ENCODE results near the gene TSPAN5.

GRCh38 chr4:98470831-98471230 is 187.6 kb downstream of the TSPAN5 start:
- TF ChIP-seq CREB5 (CRISPR knock-in tag; IDR thresholded peaks at IDR 0.05; ENCODE audit: low read depth) (no peak), RARB (CRISPR knock-in tag; IDR thresholded peaks at IDR 0.05) (no peak)

Measured in SK-N-SH treated with all-trans-retinoic acid at 6 μM for 48 hours (cell line).